SH-SY5Y (cell line): ENCODE data around the gene XG.

Experiments used
- GATA2 ChIP-seq: IDR thresholded peaks from 2 replicates; pipeline ENCODE4 v1.6.1; 2011; ENCODE audit warnings: mild to moderate bottlenecking, low read depth, low read length
- GATA3 ChIP-seq: IDR thresholded peaks from 2 replicates; pipeline ENCODE4 v1.6.1; 2011; ENCODE audit warnings: low read depth, mild to moderate bottlenecking, low read length, moderate library complexity

DNA sequence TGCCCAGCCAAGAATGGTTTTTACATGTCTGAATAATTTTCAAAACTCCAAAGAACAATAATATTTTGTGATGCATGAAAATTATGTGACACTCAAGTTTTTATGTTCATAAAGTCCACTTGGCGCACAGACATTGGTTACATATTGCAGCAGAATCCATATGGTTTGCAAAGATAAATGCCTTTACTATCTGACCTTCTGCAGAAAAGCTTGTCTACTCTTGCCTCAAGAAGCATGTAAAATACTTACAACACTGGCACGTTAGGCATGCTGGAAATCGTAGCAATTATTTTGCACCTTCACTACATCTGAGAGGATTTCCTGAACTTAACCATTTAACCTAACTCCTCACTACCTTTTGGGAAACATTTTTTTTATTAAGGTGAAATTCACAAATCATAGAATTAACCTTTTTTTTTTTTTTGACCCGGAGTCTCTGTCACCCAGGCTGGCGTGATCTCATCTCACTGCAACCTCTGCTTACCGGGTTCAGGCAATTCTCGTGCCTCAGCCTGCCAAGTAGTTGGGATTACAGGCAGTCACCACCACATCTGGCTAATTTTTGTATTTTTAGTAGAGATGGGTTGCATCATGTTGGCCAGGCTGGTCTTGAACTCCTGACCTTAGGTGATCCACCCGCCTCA is 3.5 kb upstream of the XG start:
- TF ChIP-seq GATA2 (no peak), GATA3 (no peak)
